Omental fat pad (tissue), 4 donors: Measurements from ENCODE around the gene USP53. TPM values are rescaled to one million over a fixed set of nuclear protein-coding genes. Genes with fewer than 3 reads are reported as not detected.

ENCODE experiments used
- ATAC-seq: fragments of 150-250 bp; one replicate; pipeline ENCODE4 v1.9.1; 2016; ENCODE audit warnings: mild to moderate bottlenecking, moderate library complexity; ENCODE audit not compliant: low FRiP score
- DNase-seq: peaks from one replicate; pipeline ENCODE4 v3.0.0-alpha.2; 2019; ENCODE audit warnings: low spot score
- CTCF ChIP-seq, 3 donors: fragments of 450-650 bp; IDR thresholded peaks; one replicate each; pipeline ENCODE4 v1.5.1; 2016 to 2017; ENCODE audit warnings: antibody characterized with exemption in 3 of 3, mild to moderate bottlenecking in 3 of 3, moderate library complexity in 2 of 3
- total RNA-seq, 4 donors: library from RNA; depleted of rRNA; stranded (reverse); fragments of >200 nt; gene quantifications; one replicate each; pipeline ENCODE4 v1.1.0, GENCODE V29; 2016

The USP53 gene
- total RNA-seq, 4 donors from 2014 or later = 55.5 to 143 (median 105) TPM

DNA sequence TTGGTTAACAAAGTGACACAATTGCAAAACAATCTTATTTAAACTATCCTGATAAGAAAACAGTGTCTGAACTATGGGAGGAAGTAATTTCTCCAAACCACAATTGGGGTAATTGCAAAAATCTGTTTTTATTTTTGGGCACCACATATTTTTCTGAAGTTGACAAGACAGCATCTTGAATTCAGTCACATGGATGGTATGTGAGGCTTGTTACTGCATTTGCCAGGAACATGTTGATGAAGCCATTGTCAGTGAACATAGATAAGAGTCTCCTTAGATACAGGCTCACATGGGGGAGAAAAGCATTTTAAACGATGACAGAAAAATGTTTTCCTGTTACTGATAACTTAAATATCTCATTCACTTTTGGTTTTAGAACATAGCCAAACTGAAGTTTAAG, 5.5 kb upstream of the USP53 start:
- DNase-seq (no peak), ATAC-seq (no peak)
- TF ChIP-seq CTCF (IDR thresholded peaks at IDR 0.05) = no peak

- ATAC-seq (no peak), DNase-seq (no peak)
- no peak for TF ChIP-seq CTCF (IDR thresholded peaks at IDR 0.05)
Measured at GRCh38 chr4:119209077-119209476, 3.4 kb upstream of the USP53 start.

DNA sequence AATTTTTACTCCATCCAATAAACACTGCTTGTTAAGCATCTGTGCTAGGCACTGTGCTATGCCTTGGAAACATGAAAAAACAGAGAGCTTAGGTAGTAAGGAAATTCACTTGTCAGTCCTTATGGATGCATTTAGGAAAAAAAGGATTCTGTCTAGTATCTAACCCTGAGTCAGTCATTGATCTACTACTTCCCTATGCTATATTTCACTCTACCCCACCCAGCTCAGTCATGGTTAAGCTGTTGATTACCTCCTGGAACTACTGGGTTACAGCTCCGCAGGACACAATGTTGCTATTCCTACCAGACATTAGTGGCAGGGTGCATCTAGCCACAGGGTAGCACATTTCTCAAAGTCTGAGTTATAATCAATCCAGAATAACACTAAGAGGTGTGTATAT, 2.9 kb upstream of the USP53 start:
- TF ChIP-seq CTCF (IDR thresholded peaks at IDR 0.05) = no peak
- DNase-seq (no peak), ATAC-seq (no peak)

DNA sequence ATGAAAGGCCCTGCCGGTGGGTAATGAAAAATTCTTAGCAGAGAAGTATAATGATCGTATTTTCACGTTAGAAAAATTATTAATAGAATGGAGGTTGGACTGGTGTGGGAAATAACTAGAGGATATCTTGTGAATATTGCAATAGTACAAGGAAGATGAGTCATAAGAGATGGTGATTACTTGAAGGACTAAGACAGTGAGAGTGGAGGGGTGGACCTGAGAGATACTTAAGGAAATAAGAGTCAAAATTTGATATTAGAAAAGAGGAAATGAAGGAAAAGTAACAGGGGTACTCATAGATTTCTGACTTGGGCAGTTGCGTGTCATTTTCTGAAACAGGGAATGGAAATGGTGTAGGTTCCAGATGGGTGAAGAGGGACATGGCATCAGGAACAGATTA, 1.7 kb upstream of the USP53 start:
- TF ChIP-seq CTCF (IDR thresholded peaks at IDR 0.05) = no peak
- DNase-seq (no peak), ATAC-seq (no peak)

DNA sequence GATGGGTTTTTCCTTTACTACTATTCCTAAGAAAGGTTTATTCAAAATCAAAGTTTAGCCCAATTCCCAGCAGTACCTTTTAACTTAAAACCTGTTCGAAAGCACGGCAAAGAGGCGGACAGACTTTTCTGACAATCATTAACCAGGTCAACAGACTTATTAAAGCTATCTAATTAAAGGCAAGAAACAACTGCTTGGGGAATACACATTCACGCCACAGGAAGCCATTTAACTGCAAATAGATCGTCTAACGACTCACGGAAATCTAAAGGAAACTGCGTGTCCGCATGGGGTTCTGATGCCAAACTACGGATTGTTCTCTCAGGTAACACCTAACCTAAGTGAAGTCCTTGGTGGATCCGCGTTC, 663 bp upstream of the USP53 start:
- no peak for TF ChIP-seq CTCF (IDR thresholded peaks at IDR 0.05)
- DNase-seq (no peak), ATAC-seq (no peak)

DNA sequence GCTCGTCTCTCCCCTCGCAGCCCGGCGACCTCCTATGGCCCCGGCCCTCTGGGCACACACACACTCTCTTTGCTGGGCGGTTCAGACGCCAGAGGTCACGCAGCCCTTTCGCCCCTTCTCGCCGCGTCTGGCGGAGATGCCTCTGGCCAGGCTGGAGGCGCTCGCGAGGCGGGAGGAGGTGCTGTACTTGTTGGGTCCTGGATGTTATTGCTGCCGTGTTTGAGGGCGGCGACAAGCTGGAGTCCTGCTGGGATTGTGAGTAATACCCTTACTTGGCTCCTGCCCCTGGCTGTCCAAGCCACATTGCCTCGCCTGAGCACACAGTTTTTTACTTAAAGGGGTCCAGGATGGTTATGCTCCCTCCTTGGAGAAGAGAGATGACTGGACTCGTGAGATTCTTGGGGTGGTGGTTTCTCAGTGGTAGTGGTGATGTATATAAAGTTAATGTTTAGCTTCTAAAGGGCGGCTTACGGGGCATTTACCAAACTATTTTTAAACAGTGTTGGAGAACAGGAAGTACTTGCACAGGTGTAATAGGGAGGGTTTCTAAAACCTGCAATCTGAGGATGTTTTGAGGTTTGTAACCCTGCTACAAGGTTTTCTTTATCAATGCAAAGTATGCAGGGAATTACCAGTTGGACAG, 572 bp downstream of the USP53 start:
- DNase-seq (peak; percentile 64), ATAC-seq (peak; percentile 82)
- no peak for TF ChIP-seq CTCF (IDR thresholded peaks at IDR 0.05)

DNA sequence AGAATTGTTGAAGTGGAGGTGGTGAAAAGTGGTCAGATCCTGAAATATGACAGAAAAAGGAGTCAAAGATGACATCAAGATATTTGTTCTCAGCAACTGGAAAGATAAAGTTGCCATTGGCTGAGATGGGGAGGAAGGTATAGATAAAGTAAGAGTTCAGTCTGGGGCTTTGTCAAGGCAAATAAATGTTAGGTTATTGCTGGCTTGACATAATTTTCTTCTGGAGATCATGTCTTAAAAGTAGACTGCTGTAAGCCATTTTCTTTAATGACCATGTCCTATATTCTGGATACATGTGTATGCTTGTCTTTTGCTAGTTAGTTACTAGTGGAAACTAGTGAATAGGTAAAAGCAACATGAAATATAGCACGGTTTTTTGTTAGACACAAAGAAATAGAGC, 5.6 kb downstream of the USP53 start:
- ATAC-seq (no peak), DNase-seq (no peak)
- no peak for TF ChIP-seq CTCF (IDR thresholded peaks at IDR 0.05)
